Thoracic aorta (tissue), 2 donors: ENCODE results near the gene TMEM114. TPM values are rescaled to one million over a fixed set of nuclear protein-coding genes. Genes with fewer than 3 reads are reported as not detected.
A peak's percentile ranks its signal among the peaks of the same experiment; 100 is the strongest.

Source experiments
- ATAC-seq: fragments of 150-250 bp; one replicate; pipeline ENCODE4 v1.8.0; 2017; ENCODE audit warnings: low read depth; ENCODE audit not compliant: insufficient number of reproducible peaks, low FRiP score
- DNase-seq: peaks from one replicate; pipeline ENCODE4 v3.0.0-alpha.2; 2020; ENCODE audit warnings: low spot score
- H3K27ac ChIP-seq, 2 donors: fragments of 200-600 bp; sonication (generic); 1 replicate in 1 of 2; 2 replicates in 1 of 2; pipeline ENCODE4 v1.5.1; 2016; ENCODE audit warnings: mild to moderate bottlenecking in 2 of 2, moderate library complexity in 2 of 2
- H3K27me3 ChIP-seq: fragments of 200-600 bp; sonication (generic); replicated peaks from 2 replicates; pipeline ENCODE4 v1.6.0; 2016; ENCODE audit warnings: mild to moderate bottlenecking; ENCODE audit not compliant: insufficient read depth
- H3K36me3 ChIP-seq: fragments of 200-600 bp; sonication (generic); one replicate; pipeline ENCODE4 v1.5.1; 2016
- H3K4me1 ChIP-seq, 2 donors: fragments of 200-600 bp; sonication (generic); 1 replicate in 1 of 2; 2 replicates in 1 of 2; pipeline versions ENCODE4 v1.5.1 to v1.6.0; 2016; ENCODE audit warnings: low read depth in 2 of 2, mild to moderate bottlenecking in 1 of 2; ENCODE audit not compliant: control insufficient read depth in 1 of 2
- H3K4me3 ChIP-seq: fragments of 200-600 bp; sonication (generic); 2 replicates; pipeline ENCODE4 v1.5.1; 2016; ENCODE audit warnings: mild to moderate bottlenecking
- H3K9me3 ChIP-seq: fragments of 200-600 bp; sonication (generic); 2 replicates; pipeline ENCODE4 v1.5.1; 2016
- total RNA-seq, 2 donors: library from RNA; depleted of rRNA; stranded (reverse); fragments of >200 nt; gene quantifications; one replicate each; pipeline versions ENCODE4 v1.1.0 to v1.2.3, GENCODE V29; 2016
- TF ChIP-seq, protein P1 (sequence below): fragments of 200-600 bp; sonication (generic); IDR thresholded peaks from one replicate; pipeline ENCODE4 v1.5.1; 2019; ENCODE audit warnings: antibody characterized with exemption

The TMEM114 gene
- total RNA-seq, 2 donors from 2014 or later = not detected

- Histone ChIP-seq H3K9me3 (no peaks in the 10 kb centered on the region), H3K4me3 (no peak overlapping the region), H3K27ac (peak overlapping the region in 1 of 2 donors; percentile 32), H3K36me3 (no peaks in the 10 kb centered on the region), H3K27me3 (no peaks in the 10 kb centered on the region), H3K4me1 (peaks cover 0 to 6% of the 10 kb centered on the region in 2 donors)
- DNase-seq = no peak
- TF ChIP-seq, protein P1, sequence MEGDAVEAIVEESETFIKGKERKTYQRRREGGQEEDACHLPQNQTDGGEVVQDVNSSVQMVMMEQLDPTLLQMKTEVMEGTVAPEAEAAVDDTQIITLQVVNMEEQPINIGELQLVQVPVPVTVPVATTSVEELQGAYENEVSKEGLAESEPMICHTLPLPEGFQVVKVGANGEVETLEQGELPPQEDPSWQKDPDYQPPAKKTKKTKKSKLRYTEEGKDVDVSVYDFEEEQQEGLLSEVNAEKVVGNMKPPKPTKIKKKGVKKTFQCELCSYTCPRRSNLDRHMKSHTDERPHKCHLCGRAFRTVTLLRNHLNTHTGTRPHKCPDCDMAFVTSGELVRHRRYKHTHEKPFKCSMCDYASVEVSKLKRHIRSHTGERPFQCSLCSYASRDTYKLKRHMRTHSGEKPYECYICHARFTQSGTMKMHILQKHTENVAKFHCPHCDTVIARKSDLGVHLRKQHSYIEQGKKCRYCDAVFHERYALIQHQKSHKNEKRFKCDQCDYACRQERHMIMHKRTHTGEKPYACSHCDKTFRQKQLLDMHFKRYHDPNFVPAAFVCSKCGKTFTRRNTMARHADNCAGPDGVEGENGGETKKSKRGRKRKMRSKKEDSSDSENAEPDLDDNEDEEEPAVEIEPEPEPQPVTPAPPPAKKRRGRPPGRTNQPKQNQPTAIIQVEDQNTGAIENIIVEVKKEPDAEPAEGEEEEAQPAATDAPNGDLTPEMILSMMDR = no peak
- no peak for ATAC-seq
Observed at GRCh38 chr16:8581831-8582580, 8.3 kb downstream of the TMEM114 start.

GRCh38 chr16:8579559-8579958, 10.8 kb downstream of the TMEM114 start:
- H3K4me3 ChIP-seq = no peak overlapping the region
- H3K9me3 ChIP-seq = no peaks in the 10 kb centered on the region
- H3K4me1 ChIP-seq = peaks cover 0 to 6% of the 10 kb centered on the region in 2 donors
- H3K27me3 ChIP-seq = no peaks in the 10 kb centered on the region
- TF ChIP-seq, protein P1 = no peak
- H3K27ac ChIP-seq = no peak overlapping the region
- H3K36me3 ChIP-seq = no peaks in the 10 kb centered on the region
- no peak for DNase-seq
- no peak for ATAC-seq

DNA sequence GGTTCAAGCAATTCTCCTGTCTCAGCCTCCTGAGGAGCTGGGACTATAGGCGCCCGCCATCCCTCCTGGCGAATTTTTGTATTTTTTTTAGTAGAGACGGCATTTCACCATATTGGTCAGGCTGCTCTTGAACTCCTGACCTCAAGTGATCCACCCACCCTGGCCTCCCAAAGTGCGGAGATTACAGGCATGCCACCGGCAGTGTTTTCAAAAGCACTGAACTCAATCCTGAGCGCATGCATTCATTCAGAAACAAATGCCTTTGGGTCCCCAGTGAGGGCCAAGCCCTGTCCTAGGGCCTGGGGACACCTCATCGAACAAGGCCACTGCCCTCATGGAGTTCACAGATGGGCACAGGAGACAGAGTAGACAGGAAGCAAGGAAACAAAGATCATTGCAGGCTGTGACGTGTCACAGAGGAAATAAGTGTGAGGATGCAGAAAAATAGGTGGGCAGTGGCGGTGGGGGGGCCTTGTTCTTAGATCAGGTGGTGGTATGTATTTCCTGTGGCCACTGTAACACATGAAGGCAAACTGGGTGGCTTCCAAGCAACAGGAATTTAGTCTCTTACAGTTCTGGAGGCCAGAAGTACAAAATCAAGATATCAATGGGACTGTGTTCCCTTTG, 12.5 kb downstream of the TMEM114 start:
- H3K4me1 ChIP-seq = peaks cover 0 to 6% of the 10 kb centered on the region in 2 donors
- no peaks in the 10 kb centered on the region for H3K9me3 ChIP-seq
- H3K27ac ChIP-seq = no peak overlapping the region
- no peaks in the 10 kb centered on the region for H3K36me3 ChIP-seq
- no peaks in the 10 kb centered on the region for H3K27me3 ChIP-seq
- TF ChIP-seq, protein P1 = no peak
- DNase-seq (no peak), ATAC-seq (no peak)
- H3K4me3 ChIP-seq = no peak overlapping the region

GRCh38 chr16:8576141-8577004, 13.9 kb downstream of the TMEM114 start:
- H3K36me3 ChIP-seq = no peaks in the 10 kb centered on the region
- no peak for ATAC-seq
- H3K27me3 ChIP-seq = no peaks in the 10 kb centered on the region
- no peaks in the 10 kb centered on the region for H3K4me1 ChIP-seq
- H3K4me3 ChIP-seq = no peak overlapping the region
- no peak for DNase-seq
- TF ChIP-seq, protein P1 = no peak
- no peak overlapping the region for H3K27ac ChIP-seq
- no peaks in the 10 kb centered on the region for H3K9me3 ChIP-seq

- H3K27me3 ChIP-seq = no peaks in the 10 kb centered on the region
- no peaks in the 10 kb centered on the region for H3K9me3 ChIP-seq
- ATAC-seq (no peak), DNase-seq (no peak)
- H3K27ac ChIP-seq = no peak overlapping the region
- no peak overlapping the region for H3K4me3 ChIP-seq
- H3K4me1 ChIP-seq = peaks cover 0 to 6% of the 10 kb centered on the region in 2 donors
- no peaks in the 10 kb centered on the region for H3K36me3 ChIP-seq
- TF ChIP-seq, protein P1 = no peak
Observed at GRCh38 chr16:8575399-8575798, 14.9 kb downstream of the TMEM114 start.
